Stromal cell of bone marrow (primary cell): ENCODE results near the gene PLD4.

Experiments
- DNase-seq: peaks from one replicate; pipeline ENCODE4 v3.0.0-alpha.2; 2012; ENCODE audit warnings: low read depth

PLD4 gene

DNA sequence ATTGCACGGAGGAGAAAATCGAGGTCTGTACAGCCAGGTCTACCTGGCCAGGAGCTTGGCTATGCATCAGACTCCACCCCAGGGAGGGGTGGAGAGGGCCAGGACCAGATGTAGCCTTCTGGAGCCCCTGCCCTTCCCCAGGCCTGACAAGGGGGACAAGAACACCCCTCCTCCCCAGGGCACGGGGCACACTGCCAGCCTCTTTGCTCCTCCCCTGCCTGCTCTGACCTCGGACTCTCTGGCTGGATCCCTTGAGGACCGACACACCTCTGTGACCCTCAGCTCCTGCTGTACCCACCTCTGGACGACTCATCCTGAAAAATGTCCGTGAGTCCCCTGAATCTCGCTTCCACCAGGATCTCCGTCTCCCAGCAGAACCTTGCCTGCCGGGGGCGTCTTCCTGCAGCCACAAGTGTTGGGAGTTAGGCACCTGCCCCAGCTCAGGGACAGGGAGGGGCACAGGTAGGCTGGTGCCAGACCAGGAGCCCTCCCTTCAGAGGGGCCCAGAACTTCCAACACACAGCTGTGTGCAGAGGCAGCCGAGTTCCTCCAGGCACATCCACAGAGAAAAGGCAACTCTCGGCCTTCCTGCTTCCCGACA lies 31.7 kb downstream of the PLD4 start:
- DNase-seq, result no peak

GRCh38 chr14:104957146-104958113 lies 32.8 kb downstream of the PLD4 start:
- DNase-seq, result no peak

DNA sequence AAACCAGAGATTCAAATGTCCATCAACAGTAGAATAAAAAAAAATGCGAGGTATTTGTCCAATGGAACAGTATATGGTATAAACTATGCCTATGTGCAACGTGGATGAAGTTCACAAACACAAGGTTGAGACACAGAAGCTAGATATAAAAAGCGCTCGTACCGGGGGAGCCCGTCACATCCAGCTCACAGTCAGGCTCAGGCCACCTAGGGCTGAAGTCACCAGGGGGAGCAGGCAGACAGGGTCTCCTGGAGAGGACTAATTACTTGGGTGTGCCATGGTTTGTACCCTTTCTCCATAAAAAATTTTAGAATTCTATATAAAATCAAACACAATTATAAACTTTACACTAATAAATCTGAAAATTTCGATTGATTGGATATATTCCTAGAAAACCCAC lies 39.9 kb downstream of the PLD4 start:
- DNase-seq, result no peak

DNA sequence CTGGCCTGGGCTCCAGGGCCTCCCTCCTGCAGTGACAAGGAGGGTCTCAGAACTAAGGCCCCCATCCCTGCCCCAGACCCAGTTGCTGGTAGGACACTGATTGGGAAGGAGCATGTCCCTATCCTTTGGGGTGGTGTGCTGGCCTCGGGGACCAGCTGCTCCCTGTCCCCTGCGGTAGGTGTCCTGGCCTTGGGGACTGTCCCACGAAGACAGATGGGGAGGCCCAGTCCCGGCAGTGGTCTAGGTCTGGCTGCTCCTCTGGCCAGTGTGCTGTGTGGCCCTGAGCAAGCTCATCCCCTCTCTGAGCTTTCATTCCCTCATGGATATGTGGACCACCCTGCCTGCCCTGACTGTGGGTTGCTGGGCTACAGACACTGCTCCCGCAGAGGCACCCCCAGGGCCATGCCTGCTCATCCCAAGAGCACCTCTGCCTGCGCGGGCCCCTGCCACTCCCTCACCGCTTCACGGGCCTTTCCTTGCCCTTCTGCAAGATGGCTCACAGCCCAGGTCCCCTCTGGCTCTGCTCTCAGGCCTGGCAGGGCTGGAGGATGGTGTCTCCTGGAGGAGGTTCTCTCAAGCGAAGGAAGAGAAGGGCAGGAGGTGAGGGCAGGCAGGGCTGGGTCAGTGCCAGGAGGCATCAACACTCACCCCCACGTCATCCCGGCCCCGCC lies 41.0 kb downstream of the PLD4 start:
- DNase-seq, result no peak

DNA sequence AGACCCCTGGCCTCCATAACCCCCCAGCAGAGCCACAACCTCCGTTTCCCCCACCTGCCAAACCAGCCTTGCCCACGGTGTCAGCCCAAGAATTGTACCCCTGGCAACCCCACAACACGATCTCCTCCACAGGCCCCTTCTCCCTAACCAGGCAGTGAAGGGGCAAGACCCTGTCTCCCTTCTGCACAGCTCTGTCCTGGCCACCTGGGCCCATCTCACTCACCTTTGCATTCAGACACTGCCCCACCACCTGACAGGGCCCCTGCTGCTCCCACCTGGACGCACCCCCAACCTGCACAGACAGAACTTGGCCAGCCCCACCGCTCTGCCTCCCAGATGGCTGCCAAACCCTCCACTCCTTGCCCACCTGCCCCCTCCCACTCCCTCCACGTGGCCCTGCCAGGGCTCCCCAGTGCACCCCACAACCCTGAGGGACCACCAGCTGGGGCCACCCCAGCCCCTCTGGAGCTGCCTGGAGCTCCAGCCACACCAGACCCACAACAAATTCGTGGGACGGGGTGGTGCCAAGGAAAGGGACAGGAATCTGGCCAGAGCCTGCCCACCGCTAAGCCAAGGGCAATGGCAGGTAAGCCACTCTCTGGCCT lies 41.7 kb downstream of the PLD4 start:
- no peak for DNase-seq

- DNase-seq, result no peak
Observed at GRCh38 chr14:104966981-104967385, 42.3 kb downstream of the PLD4 start.

DNA sequence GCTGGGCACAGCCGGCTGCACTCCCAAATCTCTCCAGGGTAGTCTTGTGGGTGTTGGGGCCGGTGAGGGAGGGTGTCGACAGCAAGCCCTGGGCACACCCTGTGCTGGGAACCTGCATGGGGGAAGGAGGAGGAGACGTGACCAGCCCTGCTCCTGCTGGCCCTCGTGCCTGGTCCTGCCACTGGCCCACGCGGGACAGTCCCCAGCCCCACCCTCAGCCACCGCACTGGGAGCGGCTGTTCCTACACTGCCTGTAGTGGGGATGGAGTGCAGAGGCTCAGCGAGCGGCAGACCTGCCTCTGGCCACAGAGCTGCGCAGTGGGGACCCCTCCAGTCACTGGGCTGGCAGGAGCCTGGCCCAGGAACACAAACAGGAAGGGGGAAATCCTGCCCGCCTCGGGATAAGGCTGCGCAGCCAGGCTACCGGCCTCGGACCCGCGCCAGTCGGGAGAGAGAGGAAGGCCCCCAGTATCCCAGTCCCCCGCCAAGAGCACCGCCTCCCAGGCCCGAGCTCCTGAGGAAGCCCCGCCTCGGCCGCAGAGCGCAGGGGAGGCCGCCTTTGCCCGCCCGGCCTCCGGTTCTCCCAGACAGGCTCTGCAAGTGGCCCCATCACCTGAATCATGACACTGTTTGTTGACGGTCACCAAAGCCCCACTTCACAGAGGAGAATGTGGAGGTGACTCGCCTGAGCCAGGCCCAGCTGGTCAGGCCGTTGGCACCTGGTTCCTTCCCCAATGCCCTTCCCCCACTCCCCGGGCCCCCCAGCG lies 42.9 kb downstream of the PLD4 start:
- no peak for DNase-seq

- DNase-seq, result no peak
Observed at GRCh38 chr14:104968153-104968527, 43.5 kb downstream of the PLD4 start.

- DNase-seq, result no peak
Observed at GRCh38 chr14:104968541-104969401, 44.1 kb downstream of the PLD4 start.

- no peak for DNase-seq
Observed at GRCh38 chr14:104969741-104970230, 45.1 kb downstream of the PLD4 start.

DNA sequence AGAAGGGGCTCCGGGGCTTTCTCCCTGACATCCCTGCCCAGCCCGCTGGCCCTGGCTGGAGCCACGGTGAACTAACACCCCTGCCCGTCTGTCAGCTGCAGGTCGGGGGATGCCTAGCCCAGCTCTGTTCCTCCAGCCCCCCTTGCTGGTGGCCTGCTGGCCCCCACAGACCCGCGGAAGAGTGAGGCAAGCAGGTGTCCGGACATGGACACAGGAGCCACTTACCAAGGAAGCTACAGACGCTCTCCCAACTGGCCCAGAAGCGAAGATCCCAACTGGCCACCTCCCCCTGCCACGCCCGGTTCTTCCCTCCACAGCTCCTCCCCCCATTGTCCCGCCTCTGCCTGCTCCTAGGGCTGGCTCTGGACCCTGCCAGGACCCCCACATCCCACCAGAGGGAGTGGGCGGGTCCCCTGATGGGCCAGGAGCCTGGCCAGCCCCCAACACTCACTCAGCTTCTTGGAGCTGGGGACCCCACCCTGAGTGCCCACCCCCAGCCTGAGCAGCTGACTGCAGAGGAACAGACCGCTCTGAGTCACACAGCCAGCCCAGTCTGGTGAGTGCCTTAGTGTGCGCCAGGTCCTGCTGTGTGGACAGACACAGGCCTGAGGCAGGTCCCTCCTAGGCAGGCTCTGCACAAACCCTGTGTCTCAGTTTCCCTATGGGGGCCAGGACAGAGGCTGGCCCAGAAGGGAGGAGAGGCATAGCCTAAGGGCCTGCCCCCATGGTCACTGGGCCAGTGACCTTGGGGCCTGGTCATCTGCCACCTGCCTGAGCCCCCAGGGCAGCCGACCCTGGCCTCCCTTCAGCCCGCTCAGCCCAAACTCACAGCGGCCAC lies 45.8 kb downstream of the PLD4 start:
- peak; percentile 86 for DNase-seq

DNA sequence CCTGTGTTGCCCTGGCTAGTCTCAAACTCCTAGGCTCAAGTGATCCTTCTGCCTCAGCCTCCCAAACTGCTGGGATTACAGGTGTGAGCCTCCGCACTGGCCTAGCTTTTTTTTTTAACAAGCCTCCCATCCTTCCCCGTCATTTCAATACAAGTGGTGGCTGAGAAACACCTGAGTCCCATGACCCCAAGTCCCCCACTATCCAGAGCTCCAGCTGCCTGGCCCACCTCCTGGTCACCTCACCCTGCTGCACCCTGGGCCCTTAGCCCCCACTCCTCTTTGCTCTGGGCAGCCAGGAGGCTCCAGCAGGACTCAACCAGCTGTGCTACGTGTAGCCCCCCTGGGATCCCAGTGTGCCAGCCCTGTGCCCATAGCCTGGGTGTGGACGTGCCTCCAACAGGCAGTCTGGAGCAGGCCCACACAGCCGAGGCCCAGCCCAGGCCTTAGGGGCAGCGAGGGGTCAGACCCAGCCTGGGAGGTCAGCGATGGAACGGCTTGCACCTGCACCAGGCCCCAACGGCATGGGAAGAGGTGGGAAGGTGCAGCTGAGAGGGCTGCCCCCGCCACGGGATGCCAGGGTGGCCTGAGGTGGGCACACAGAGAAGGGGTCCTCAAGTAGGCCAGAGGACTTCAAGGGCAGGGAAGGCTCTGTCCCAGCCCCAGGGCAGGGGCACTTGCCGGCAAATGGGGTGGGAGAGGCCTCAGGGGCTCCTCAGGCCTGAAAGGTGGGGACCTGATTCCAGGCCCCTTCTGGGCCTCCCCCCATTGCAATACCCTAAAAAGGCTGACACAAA lies 47.0 kb downstream of the PLD4 start:
- DNase-seq, result no peak

- no peak for DNase-seq
Observed at GRCh38 chr14:104972301-104973134, 47.8 kb downstream of the PLD4 start.

- DNase-seq, result peak; percentile 94
Observed at GRCh38 chr14:104973135-104973384, 48.4 kb downstream of the PLD4 start.

DNA sequence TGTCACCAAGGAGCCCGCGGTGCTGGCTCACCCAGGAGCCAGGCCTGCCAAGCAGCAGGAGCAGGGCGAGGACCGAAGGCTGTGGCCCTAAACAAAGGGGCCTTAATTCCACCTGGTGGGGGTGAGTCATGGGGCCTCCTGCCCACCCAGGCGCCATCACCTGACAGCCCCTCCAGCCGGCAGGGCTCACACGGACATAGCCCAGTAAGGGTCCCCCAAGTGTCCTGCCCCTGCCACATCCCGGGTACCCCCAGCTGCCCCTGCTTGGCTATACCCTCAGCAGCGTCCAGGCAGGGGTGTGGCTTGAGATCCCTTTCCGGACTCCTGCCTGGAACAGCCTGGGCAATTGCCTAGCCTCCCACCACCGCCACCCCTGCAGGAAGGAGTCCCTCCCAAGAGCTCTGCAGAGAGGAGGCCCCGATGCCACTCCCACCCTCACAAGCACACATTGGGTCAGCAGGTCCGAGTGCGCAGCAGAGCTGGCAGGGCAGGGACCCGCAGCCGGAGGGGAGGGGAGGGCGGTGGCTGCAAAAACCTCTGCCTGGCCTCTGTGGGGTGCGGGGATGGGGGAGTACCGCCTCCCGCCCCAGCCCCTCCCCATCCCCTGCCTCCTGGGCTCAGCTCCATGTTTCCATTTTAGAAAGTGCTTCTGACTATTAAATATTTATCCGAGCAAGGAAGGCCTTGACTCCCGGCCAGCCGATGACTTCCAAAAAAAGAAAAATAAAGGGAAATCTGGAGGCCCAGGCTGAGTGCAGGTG lies 48.9 kb downstream of the PLD4 start:
- DNase-seq, result peak; percentile 84

- no peak for DNase-seq
Observed at GRCh38 chr14:104974146-104974541, 49.5 kb downstream of the PLD4 start.

DNA sequence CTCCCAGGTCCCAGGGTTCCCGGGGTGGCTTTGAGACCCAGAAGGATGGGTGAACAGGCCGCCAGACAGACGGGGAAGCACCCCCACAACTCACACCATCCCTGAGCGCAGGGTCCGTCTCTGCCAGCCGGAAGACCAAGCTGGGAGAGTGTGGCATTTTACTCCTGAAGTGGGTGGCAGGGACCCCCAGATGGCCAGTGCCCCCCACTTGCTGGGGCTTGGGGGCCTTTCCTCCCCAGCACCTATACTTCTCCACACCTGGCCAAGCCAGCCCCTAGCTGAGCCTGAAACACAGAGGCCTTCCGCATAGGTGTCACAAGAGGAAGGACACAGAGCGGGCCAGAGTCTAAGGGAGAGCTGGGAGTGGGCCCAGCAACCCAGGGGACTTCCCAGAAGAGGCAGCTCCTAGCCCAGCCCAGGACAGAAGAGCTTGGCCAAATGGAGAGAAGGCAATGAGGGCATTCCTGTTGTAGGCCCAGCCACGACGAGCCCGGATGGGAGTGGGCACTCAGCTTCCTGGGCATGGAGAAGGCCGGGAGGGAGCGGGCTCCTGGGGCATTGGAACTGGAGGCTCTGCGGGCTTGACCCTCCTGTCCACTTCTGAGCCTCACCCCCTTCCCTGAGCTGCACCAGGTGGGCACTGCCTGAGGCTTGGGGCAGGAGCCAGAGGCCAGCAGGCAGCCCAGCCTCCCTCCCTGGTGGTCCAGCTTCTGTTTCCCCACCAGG lies 50.1 kb downstream of the PLD4 start:
- DNase-seq, result no peak
